AG20443 (cell line): ENCODE measurements around the gene C10orf67.
"Not testable (repeated sequence)": the region's sequence is repeated elsewhere in the genome, so short reads cannot be mapped to it uniquely, and the experiment has no call there.

ENCODE experiments used
- DNase-seq: peaks from one replicate; pipeline ENCODE4 v3.0.0; 2012; ENCODE audit warnings: low spot score, mixed read lengths

C10orf67 gene

DNA sequence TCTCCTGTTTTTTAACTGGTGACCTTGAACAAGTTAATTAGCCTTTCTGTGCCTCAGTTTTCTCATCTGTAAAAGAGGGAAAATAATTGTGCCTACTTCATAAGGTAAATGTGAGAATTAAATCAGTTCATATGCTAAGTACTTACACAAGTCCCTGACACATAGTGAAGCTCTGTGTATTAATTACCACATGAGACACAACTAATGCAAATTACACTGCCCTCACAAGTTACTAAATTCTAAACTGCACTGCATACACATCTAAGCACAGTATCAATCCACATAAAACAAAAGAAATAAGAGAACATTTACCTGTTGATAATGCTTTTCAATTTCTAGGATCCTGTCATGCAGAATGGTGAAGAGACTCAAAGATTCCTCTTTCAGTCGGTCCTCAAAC lies 22.5 kb downstream of the C10orf67 start:
- DNase-seq, result no peak

DNA sequence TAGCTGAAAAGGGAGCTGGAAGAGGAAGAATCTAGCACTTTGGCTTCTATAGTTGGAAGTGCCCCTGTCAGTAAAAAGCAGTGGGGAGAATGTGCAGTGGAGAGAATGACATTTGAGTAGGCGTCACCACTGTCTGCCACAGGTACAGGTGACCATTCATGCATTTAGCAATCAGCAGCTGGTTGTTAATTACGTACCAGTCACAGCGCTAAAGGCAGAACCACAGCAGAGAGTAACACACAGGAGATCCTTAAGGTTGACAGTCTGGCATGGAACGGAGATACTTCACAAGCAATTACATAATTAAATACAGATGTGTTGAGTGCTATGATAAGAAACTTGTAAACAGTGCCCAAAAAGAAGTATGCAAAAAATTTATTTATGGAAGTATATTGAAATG lies 24.8 kb downstream of the C10orf67 start:
- DNase-seq, result no peak

DNA sequence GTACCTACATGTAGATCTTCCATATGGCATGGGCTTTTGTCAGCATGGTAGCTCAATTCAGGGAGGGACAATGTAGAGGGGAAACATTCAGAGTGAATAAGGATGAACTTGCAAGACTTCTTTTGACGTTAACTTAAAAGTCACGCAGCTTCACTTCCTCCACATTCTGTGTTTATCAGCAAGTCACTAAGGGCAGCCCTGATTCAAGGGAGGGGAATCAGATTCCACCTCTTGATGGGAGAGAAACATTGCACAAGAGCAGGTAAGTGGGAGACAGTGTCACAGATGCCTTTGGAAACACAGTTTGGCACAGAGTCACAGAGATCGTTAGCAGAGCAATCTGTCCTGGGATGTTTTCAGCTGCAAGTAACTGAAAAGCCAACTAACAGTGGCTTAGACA lies 26.2 kb downstream of the C10orf67 start:
- DNase-seq, result no peak

DNA sequence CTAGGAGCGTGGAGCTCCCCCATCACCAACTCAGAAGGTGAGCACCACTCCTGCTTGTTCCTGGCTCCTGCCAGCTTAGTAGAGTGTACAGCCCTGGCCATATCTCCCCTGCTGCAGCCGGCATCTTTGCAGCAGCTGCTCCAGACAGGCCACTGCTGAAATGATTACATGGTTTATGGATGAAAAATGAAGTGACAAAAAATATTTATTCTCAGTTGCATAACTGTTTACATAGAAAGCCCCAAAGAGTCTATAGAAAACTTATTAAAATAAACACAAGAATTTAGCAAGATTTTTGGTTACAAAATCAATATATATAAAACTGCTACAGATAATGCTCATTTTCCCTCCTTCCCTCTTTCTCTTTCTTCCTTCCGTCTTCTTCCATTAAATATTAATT lies 27.2 kb downstream of the C10orf67 start:
- DNase-seq, result no peak

DNA sequence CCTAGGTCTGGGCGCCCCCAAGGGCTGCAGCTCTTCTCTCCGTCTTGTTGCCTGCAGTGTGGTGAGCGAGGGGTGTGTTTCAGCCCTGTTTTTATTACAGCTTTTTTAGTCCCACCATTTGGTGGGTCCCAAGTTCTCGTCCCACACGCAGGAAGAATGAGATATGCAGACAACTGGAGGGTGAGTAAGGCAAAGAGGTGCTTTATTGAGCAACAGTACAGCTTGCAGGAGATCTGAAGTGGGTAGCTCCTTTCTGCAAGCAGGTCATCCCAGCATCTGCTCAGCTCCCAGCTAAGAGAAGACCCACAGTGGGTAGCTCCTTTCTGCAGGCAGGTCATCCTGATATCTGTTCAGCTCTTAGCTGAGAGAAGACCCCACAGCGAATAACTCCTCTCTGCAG lies 28.2 kb downstream of the C10orf67 start:
- DNase-seq, result no peak

DNA sequence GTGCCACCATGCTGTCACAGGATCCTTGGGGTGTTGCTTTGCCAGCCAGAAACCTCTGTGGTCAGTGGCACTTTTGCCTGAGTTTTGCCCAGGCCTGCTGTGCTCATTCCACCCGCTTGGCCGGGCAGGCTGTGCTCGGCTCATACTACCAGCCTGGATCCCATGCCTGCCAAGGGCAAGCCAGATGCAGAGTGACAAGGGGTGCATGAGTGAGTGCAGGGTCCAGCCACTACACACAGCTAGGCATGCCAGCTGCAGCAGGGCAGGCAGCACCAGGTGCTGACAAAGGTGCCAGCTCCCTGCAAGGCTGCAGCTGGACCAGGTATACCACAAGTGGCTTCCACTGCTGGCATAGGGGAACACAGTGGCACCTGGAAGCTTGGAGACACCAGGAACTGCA lies 28.6 kb downstream of the C10orf67 start:
- DNase-seq, result no peak

DNA sequence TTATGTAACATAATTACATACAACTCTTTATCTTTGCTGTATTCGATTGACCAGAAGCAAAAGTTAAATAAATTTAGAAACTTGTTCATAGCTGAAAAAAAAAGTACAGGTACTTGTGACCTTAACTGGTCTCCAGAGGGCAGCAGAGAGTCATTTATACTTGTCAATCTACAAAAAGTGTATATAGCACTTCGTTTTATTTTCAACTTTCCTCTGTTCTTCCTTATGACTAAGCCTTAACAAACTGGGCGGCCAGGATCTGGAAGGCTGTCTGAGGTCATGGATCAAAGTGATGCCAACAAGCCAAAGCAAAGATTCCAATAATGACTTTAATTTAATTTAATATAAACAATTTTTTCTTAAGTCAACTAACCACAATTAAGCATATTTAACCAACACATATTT lies 29.8 kb downstream of the C10orf67 start:
- DNase-seq, result peak; percentile 51

DNA sequence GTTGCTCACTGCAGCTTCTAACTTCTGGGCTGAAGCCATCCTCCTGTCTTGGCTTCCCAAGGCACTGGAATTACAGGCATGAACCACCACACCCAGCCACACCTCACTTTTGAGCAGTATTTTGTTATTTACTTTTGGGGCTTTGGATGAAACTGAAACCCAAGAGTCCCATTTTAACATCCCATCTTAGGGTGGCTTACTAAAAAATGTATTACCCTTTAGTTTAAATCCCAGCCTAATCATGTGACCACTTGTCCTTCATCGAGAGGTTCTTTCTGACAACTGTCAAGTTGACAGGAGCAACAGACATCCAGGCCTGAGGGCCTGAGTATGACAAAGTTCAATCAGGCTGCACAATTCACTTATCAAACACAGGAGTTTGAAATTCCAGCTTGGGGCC lies 33.6 kb downstream of the C10orf67 start:
- DNase-seq, result no peak

DNA sequence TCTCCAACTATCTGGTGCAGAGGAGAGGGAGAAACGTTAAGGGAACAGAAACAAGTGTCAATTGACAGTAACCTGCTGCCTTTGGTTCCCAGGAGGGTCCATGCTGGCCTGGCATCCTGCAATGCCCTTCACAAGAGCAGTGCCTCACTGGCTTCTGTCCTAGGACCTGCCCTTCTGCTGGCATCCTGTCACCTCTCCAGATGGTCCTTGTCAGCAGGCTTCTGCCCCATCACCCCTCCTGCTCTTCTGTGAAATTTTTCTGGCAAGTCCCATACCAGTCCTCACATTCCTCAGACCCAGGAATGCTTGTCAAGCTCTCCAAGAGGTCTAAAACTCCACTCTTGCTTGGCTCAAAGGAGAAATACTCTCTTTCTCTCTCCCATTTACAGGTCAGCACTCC lies 34.2 kb downstream of the C10orf67 start:
- no peak for DNase-seq

DNA sequence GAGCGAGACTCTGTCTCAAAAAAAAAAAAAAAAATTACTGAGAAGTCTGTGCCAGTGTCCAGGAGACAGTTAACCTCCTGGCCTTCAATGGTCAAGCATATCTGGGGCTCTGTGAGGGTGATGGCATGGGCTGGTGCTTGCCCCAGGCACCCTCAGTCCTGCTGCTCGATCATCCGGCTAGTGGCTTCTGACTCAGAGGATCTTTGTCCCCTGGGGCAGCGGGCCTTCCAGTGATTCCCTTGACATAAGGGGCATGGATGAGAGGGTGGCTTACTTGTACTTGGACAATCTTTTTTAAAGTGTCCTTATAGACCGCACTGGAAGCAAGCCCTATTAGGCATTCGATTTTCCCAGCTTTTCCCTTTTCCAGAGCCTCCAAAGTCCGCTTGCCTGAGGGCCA lies 44.6 kb downstream of the C10orf67 start:
- DNase-seq, result not testable (repeated sequence)

DNA sequence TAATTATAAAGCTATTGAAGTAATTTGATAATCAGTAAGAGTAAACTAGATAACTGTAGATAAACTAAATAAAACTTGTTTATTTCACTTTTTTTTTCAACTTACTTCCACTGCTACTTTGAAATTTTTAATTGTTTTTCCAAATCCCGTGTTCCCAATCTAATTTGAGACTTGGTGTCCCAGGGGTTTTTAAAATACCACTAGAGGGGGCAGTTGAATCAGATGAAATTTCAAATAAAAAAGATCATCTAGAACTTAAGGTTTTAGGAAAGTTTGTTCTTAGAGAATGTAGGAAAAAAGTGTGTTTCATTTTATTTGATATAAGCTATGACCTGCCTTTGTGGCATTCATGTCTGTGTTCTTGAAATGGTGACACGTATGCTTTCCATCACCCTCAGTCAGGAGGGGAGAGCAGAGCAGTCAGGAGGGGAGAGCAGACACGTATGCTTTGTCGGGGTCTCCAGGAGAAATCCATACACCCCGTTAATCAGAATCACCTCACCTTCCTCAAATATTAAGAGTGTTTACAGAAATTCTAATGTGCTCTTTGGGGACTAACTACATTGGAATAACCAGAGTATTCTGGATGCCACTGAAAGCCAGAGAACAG lies 49.9 kb downstream of the C10orf67 start:
- no peak for DNase-seq

DNA sequence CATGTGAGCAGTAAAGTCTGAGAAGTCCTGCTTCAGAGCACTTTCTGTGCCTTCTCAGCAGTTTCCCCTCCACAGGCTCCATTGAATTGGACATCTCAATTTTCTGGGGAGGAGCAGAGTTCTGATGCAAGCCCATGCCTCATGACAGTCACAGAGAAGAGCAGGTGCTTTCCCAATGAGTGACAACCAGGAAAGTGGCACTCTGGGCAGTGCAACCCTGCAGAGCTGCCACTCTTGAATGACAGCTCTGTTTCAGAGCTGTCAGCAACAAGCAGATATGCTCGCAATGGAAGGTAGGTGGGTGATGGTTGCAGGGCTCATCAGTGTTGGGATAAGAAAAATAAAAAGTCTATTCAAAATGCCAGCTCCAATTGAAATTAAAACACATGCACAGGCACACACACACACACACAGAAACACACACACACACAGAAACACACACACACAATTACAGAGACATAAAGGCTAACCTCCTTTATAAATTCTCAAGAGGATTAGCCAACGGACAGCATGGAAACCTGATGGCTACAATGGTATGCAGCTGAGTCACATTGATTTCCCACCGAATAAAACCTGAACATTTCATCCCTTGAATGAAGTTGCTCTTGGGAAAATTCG lies 50.5 kb downstream of the C10orf67 start:
- no peak for DNase-seq

DNA sequence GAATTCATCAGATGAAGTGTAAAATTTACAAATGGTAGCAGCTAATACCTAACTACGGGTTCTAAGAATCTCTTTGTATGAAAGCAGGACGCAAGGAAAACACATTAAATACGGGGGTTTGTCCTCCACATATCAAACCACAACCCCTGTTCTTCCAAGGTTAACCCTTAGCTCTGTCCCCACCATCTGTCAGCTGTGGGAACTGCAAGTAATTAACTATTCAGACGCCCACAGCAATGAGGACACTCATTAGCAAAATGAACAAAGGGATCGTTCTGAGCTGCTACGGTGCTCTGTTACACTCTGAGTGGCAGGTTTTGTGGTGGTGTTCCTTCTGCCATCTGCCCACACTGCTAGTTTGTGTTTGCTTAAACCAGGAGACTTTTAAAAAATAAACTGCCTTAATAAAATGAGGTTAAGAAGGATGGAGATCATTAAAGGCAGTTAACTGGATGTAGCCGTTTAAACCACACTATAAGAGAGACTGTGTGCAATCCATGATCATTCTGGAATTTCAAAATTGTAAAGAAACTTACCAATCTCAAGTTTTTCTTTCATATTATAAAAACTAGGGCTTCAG lies 51.4 kb downstream of the C10orf67 start:
- no peak for DNase-seq

DNA sequence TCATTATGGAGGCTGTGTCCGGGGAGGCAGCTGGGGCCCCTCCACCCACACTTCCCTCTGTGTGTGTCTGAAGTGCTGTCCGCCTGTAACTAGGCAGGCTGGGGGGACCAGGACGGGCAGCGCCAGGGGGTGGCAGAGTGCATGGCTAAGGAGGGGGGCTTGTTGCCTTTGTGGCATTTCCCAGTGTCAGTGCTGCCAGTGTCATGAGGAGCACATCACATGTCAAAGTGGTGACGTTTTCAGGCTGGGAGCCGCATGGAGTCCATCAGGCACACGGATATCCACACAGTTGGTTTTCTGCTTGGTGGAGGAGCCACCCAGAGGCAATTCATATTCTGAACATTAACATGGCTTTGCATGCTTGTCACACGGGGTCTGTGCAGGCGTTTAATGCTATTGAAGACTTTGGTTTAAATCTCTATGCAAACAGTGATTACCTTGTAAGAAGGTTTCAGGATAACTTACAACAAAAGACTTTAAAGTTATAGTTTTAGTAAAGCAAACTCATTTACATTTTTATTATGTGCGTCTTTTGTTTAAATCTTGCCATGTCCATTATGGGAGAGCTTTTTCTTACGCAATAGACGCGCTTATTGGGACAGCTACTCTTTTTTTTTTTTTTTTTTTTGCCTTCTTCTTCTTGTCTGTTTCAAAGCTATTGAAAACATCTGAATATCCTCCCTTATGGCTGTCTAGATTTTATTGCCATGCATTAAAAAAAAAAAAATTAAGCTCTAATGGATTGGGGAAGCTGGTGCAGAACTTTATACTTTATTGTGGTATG lies 52.9 kb downstream of the C10orf67 start:
- no peak for DNase-seq

DNA sequence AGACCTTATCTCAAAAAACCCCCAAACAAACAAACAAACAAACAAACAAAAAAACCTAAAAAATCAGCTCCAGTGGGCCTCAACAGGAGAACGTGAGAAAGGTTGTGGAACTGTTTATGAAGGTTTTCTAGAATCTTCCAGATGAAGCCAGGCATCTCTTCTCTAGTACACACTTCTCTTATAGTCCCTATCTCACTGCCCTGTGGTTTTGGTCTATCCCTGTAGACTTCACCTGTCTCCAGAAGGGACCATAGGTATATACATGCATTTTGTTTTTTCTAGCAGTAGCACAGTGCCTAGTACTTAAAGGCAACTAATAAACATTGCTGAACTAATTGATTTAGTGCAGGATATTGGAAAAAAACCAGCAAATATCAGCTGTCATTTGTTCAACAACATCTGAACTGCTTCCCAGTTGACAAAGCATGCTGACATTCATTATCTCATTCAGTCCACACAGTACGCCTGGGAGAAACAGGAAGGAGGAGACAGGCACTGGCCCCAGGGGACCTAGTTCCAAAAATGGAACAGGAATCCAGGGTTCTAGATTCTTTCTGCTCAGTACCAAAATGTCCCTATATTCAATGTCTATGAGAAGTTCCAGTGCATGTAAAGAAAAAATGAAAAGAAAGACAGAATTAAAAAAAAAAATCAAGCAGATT lies 59.8 kb downstream of the C10orf67 start:
- DNase-seq, result no peak

DNA sequence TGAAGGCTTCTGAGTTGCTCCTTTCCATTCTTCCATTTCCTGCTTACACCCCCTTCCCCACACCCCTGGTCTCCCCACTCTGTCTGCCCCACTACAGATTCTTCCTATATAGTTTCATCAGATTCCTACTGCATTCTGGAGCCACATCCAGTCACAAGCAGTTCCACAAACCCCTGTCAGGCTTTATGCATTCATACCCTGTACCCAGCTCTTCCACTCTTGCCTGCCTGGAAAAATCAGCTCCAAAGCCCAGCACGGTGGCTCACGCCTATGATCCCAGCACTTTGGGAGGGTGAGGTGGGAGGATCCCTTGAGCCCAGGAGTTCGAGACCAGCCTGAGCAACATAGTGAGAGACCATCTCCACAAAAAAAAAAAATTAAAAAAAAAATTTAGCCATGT lies 60.4 kb downstream of the C10orf67 start:
- no peak for DNase-seq

DNA sequence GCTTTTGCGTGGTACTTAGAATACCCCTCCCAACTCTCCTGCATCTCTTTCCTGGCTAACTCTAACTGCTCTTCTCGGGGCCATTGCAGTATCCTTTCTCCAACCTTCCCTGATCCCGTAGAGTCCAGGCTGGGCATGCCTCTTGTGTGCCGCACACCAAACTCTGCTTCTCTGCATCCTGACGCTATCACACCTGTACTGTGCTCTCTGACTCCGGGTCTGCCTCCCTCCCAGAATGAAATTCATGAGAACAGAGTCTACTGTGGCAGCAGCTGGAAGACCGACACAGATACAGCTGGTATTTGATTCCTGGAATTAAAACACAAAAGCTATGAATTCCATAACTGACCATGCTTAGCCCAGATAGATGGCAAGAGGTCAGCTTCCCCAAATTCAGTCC lies 60.9 kb downstream of the C10orf67 start:
- no peak for DNase-seq

DNA sequence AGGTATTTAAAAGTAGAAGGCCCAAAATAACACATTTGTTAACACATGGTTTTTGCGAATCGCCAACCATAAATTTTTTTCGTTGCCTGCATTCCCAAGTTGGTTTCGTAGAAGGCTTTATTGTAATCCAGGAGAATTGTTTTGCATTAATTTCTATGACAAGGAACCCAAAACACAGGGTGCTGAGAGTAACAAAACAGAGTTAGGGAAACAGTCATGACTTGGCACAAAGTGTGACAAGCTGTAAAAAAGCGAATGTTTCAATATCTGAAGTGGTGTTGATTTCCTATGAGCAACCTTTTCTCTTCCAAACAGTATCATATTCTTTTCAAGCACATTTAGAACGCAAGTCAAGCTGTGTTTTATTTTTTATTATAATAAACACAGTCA lies 63.6 kb downstream of the C10orf67 start:
- DNase-seq, result no peak

DNA sequence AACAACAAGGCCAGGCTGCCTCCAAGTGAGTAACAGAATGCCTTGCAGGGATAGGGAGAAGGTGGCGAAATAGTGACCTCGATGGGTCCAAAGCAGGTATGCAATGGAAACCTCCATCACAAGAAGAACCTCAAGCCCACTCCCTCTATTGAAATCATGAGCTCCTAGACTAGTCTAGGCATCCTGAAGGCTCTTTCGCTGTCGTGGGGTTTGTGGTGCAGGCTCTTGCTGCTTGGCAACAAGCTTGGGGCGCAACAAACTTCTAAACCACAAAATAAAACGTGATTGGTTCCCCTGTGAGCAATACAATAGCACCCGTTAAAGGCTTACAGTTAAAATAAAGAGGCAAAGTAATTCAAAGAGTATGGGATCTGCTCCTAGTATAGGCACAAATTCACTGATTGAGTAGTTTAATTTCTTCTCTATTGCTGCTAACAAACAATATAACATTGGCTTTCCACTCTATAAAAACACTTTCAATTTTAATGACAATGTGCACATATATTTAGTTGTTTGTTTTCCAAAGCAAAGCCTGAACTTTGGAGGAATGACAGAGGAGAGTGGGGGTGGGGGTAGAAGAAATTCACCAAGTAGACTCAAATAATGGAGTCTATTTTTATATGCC lies 64.1 kb downstream of the C10orf67 start:
- DNase-seq, result no peak

DNA sequence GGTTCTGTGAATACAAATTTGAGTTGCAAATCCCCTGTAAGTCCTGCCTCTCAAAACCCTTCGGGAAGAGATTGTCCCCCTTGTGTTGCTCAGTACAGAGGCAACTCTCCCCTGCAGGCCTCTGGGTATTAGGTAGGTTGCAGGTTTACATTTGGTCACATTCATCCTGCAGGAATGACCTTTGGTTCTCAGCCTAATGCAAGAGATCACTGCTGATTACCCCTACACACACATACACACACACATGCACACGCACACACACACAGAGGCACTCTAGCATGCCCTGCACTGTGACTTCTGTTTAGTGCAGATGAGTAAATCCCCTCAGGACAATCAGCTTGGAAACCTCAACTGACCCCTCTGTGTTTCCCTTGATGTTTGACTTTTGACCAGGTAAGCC lies 69.2 kb downstream of the C10orf67 start:
- DNase-seq, result no peak

DNA sequence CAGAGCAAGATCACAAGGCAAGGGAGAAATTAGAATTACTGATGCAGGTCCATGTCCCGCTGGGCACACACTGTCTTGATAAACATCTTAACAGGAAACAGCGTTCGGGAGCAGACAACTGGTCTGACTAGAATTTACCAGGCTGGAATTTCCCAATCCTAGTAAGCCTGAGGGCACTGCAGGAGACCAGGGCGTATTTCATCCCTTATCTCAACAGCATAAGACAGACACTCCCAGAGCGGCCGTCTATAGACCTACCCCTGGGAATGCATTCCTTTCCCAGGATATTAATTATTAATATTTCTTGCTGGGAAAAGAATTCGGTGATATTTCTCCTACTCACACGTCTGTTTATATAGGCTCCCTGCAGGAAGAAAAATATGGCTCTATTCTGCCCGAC lies 70.4 kb downstream of the C10orf67 start:
- DNase-seq, result not testable (repeated sequence)

DNA sequence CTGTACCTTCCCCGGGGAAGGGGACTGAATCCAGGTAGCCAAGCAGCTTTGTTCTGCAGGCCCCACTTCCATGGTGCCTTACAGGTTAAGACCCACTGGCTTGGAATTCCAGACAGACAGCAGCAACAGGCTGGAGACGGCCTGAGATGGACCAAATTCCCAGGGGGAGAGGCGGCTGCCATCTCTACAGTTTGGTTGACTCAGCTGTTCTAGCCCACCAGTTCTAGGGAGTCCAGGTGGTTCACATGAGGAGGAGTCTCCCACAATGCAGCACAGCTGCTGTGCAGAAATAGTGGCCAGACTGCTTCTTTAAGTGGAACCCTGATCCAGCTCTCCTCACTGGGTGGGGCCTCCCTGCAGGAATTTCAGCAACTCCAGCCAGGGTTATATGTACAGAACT lies 74.1 kb downstream of the C10orf67 start:
- DNase-seq, result no peak
